GM23248 (cell line): ENCODE measurements around the gene HEPHL1.

Experiments used
- EZH2 ChIP-seq: fragments of 200-600 bp; sonication (generic); IDR thresholded peaks from 2 replicates; pipeline ENCODE4 v1.6.1; 2018; ENCODE audit warnings: antibody characterized with exemption, mild to moderate bottlenecking; ENCODE audit not compliant: insufficient read depth, poor library complexity, severe bottlenecking
- EZH2phosphoT487 ChIP-seq: fragments of 200-600 bp; sonication (generic); IDR thresholded peaks from 2 replicates; pipeline ENCODE4 v1.6.1; 2018; ENCODE audit warnings: antibody characterized with exemption, moderate library complexity, mild to moderate bottlenecking, low read depth; ENCODE audit not compliant: insufficient read depth

DNA sequence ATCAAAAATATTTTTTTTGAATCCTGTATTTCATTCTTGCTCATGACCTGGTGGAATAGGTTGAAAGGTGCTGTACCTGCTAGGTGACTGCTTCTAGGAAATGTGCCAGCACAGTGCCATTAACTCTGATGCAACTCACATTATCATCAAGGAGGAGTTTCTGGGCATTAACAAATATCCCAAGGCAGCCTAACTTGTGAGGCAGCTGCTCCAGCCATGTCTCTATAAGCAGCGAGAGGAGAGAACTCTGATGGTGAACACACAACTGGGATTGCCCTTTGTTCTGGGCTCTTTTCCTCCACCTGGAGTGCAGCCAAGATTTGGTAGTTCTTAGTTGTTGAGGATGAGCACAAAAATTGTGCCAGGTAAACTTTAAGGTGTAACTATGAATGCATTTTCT is 25.6 kb downstream of the HEPHL1 start:
- TF ChIP-seq EZH2phosphoT487 = no peak
- TF ChIP-seq EZH2 = no peak
